ACC112 (cell line): Measurements from ENCODE around the gene CASP7.
"Not testable (repeated sequence)": the region's sequence is repeated elsewhere in the genome, so short reads cannot be mapped to it uniquely, and the experiment has no call there.

Experiments used
- H2AFZ ChIP-seq: fragments of 200-600 bp; sonication (generic); one replicate; pipeline ENCODE4 v1.6.0; 2017; ENCODE audit warnings: antibody characterized with exemption, low read length; ENCODE audit not compliant: unreplicated experiment
- H3K27ac ChIP-seq: fragments of 200-600 bp; sonication (generic); 2 replicates; pipeline ENCODE4 v1.5.1; 2014; ENCODE audit warnings: low read depth, mild to moderate bottlenecking, antibody characterized with exemption, low read length, moderate library complexity
- H3K27me3 ChIP-seq: fragments of 200-600 bp; sonication (generic); 2 replicates; pipeline ENCODE4 v1.6.1; 2014; ENCODE audit warnings: mild to moderate bottlenecking, antibody characterized with exemption, low read length, moderate library complexity, mixed read lengths; ENCODE audit not compliant: insufficient read depth
- H3K36me3 ChIP-seq: fragments of 200-600 bp; sonication (generic); 2 replicates; pipeline ENCODE4 v1.6.1; 2016; ENCODE audit warnings: mild to moderate bottlenecking, antibody characterized with exemption, low read length, moderate library complexity, mixed read lengths; ENCODE audit not compliant: insufficient read depth
- H3K4me1 ChIP-seq: fragments of 200-600 bp; sonication (generic); one replicate; pipeline ENCODE4 v1.6.1; 2016; ENCODE audit warnings: low read length, mixed read lengths; ENCODE audit not compliant: insufficient read depth, unreplicated experiment, control insufficient read depth
- H3K4me3 ChIP-seq: fragments of 200-600 bp; sonication (generic); 2 replicates; pipeline ENCODE4 v1.5.1; 2014; ENCODE audit warnings: mild to moderate bottlenecking, low read depth, low read length
- H3K79me2 ChIP-seq: fragments of 200-600 bp; sonication (generic); one replicate; pipeline ENCODE4 v1.6.0; 2016; ENCODE audit warnings: low read length; ENCODE audit not compliant: control insufficient read depth, unreplicated experiment, insufficient read depth

The CASP7 gene

GRCh38 chr10:113648478-113648877 is 31.2 kb upstream of the CASP7 start:
- Histone ChIP-seq H2AFZ (no peak overlapping the region), H3K27ac (no peak overlapping the region), H3K27me3 (peaks cover 23% of the 10 kb centered on the region), H3K4me1 (no peaks in the 10 kb centered on the region), H3K79me2 (no peaks in the 10 kb centered on the region), H3K4me3 (no peak overlapping the region), H3K36me3 (no peaks in the 10 kb centered on the region)

GRCh38 chr10:113650172-113650571 is 29.5 kb upstream of the CASP7 start:
- Histone ChIP-seq H3K4me1 (no peaks in the 10 kb centered on the region), H2AFZ (no peak overlapping the region), H3K4me3 (no peak overlapping the region), H3K79me2 (no peaks in the 10 kb centered on the region), H3K27ac (no peak overlapping the region), H3K36me3 (no peaks in the 10 kb centered on the region), H3K27me3 (peaks cover 34% of the 10 kb centered on the region)

DNA sequence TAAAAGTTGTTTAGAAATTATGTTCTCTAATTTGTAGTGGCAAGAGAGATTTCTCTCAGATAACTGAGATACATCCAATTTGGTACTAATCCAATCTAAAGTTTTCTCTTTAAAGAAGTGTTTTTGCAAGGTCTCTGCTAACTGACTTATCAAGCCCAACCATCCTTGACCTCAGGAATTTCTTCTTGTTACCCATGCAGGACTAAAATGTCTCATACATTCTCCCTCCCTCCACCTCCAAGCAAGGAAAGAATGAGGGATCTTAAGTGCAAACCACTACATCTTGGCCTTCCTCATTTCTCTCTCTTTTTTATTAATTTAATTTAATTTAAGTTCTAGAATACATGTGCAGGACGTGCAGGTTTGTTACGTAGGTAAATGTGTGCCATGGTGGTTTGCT is 28.7 kb upstream of the CASP7 start:
- H3K27me3 ChIP-seq = peaks cover 34% of the 10 kb centered on the region
- H3K4me1 ChIP-seq = no peaks in the 10 kb centered on the region
- no peaks in the 10 kb centered on the region for H3K36me3 ChIP-seq
- H2AFZ ChIP-seq = no peak overlapping the region
- H3K27ac ChIP-seq = no peak overlapping the region
- H3K79me2 ChIP-seq = no peaks in the 10 kb centered on the region
- no peak overlapping the region for H3K4me3 ChIP-seq

DNA sequence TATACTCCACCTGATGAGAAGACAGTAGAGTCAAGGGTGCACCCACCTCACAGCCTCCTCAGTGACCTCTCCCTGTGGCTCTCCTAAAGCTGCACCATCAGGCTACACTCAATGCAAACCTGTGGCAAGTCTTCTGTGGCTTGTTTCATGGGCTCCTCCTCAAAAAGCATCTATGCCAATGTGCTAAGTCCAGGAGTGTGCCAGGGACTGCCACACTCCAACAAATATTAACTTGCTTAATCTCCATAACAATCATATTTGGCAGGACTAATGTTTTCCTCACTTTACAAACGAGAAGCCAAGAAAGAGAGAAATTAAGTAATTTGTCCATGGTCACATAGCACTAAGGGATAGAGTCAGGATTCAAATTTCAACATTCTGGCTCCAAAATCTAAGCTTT is 27.8 kb upstream of the CASP7 start:
- Histone ChIP-seq H3K79me2 (no peaks in the 10 kb centered on the region), H3K4me1 (no peaks in the 10 kb centered on the region), H3K36me3 (no peaks in the 10 kb centered on the region), H3K27me3 (peaks cover 39% of the 10 kb centered on the region), H3K27ac (no peak overlapping the region), H2AFZ (no peak overlapping the region), H3K4me3 (no peak overlapping the region)

GRCh38 chr10:113652456-113652855 is 27.3 kb upstream of the CASP7 start:
- H3K4me3 ChIP-seq, H3K27ac ChIP-seq, H2AFZ ChIP-seq, H3K36me3 ChIP-seq, H3K4me1 ChIP-seq, H3K79me2 ChIP-seq: not testable (repeated sequence)
- peaks cover 45% of the 10 kb centered on the region for H3K27me3 ChIP-seq

DNA sequence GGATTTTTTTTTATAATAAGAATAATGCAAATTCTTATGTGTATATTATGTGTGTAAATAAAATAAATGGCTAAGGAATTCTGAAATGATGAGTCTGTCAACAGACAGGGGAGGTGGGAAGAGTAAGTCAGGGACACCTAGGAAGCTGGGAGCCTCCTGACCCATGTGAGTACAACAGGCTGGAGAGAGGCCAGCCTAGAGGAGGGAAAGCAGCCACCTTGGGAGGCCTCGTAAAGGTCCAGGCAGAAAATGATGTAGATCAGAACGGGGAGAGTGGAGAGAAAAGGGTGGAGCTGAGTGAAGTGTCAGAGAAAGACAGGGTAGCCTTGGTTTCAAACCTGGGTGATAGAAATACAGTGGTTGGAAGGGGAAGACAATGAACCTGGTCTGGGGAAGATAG is 22.8 kb upstream of the CASP7 start:
- Histone ChIP-seq H3K36me3 (no peaks in the 10 kb centered on the region), H3K27me3 (peaks cover 60% of the 10 kb centered on the region), H3K4me3 (no peak overlapping the region), H3K4me1 (no peaks in the 10 kb centered on the region), H3K79me2 (no peaks in the 10 kb centered on the region), H2AFZ (no peak overlapping the region), H3K27ac (no peak overlapping the region)

- no peaks in the 10 kb centered on the region for H3K4me1 ChIP-seq
- H3K36me3 ChIP-seq = no peaks in the 10 kb centered on the region
- no peak overlapping the region for H2AFZ ChIP-seq
- no peak overlapping the region for H3K27ac ChIP-seq
- H3K79me2 ChIP-seq = no peaks in the 10 kb centered on the region
- no peak overlapping the region for H3K4me3 ChIP-seq
- H3K27me3 ChIP-seq = peaks cover 57% of the 10 kb centered on the region
Observed at GRCh38 chr10:113657544-113657943, 22.2 kb upstream of the CASP7 start.

GRCh38 chr10:113661332-113661731 is 18.4 kb upstream of the CASP7 start:
- Histone ChIP-seq H3K79me2 (no peaks in the 10 kb centered on the region), H3K27ac (no peak overlapping the region), H3K4me3 (no peak overlapping the region), H3K4me1 (peaks cover 3% of the 10 kb centered on the region), H3K27me3 (peaks cover 40% of the 10 kb centered on the region), H3K36me3 (no peaks in the 10 kb centered on the region), H2AFZ (no peak overlapping the region)

DNA sequence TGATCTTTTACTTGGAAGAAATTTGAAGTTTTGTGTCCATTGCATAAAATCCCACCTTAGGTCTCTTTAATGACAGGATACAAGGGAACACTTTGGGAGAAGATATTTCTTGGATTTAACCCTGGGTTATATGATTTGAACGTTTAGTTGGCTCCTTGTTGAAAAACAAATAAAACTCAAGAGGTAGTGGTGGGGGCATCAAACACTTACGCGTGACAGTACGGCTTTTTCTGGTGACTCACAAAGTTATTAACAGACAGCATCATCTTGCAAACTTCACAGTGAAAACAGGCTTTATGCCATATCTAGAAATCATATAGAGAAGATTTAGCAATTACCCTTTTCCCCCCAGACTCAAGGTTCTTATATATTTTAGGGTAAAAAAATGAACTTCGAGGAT is 16.6 kb upstream of the CASP7 start:
- Histone ChIP-seq H3K4me1 (peaks cover 13% of the 10 kb centered on the region), H3K36me3 (no peaks in the 10 kb centered on the region)

GRCh38 chr10:113663908-113664307 is 15.8 kb upstream of the CASP7 start, which contains the start of gene NRAP:
TSS of gene NRAP (minus strand) at chr10:113664041. CDS start at chr10:113663882, 159 bp downstream.
- Histone ChIP-seq H3K27me3 (peaks cover 19% of the 10 kb centered on the region; the same call in 1 of the 2 replicates), H3K27ac (no peak within 1 kb of the TSS), H3K36me3 (no peaks in the 10 kb centered on the region), H3K79me2 (no peaks in the 10 kb centered on the region), H3K4me3 (no peak within 1 kb of the TSS), H2AFZ (no peak within 1 kb of the TSS), H3K4me1 (peaks cover 13% of the 10 kb centered on the region)

More for the DNA sequence above, 16.6 kb upstream of the CASP7 start:
- H3K79me2 ChIP-seq = no peaks in the 10 kb centered on the region
- H2AFZ ChIP-seq = no peak overlapping the region
- H3K27ac ChIP-seq = no peak overlapping the region
- no peak overlapping the region for H3K4me3 ChIP-seq
- peaks cover 22% of the 10 kb centered on the region; the same call in 1 of the 2 replicates for H3K27me3 ChIP-seq

DNA sequence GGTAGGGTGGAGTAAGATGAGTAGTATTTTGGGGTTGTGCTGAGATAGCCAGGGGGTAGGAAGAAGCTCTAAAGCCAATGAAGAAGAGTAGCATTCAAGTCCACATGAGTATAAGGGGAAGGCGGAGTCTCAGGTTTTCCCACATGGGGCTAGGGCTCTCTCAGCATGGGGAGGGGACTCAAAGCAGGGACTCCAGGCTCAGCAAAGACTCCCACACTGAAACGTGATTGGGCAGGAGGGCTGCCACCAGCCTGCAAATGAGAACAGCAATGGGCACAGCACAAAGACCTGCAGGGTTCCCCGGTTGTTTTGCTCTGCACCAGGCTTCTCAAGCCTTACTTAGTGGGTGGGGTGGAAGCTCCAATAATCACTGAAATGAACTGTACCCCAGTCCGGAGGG is 14.4 kb upstream of the CASP7 start:
- no peak overlapping the region for H3K4me3 ChIP-seq
- no peaks in the 10 kb centered on the region for H3K36me3 ChIP-seq
- peaks cover 13% of the 10 kb centered on the region for H3K4me1 ChIP-seq
- H3K27me3 ChIP-seq = peaks cover 10% of the 10 kb centered on the region; the same call in 1 of the 2 replicates
- no peak overlapping the region for H3K27ac ChIP-seq
- H2AFZ ChIP-seq = no peak overlapping the region
- no peaks in the 10 kb centered on the region for H3K79me2 ChIP-seq
